ENCODE measurements around the gene AGPS. TPM values are rescaled to one million over a fixed set of nuclear protein-coding genes. Genes with fewer than 3 reads are reported as not detected.
A peak's percentile ranks its signal among the peaks of the same experiment; 100 is the strongest.

The AGPS gene
- total and polyA plus RNA-seq, 2 of the 13 experiments (the other 11 are each of a cell fraction or from before 2014, with no cell fraction given), result 39.4 to 99.0 TPM

GRCh38 chr2:177392373-177393202 is at the start of gene AGPS (continued):
- TF ChIP-seq PBX3 (CRISPR knock-in tag; IDR thresholded peaks at IDR 0.05; ENCODE audit: borderline replicate concordance) (no peak; the same call in 1 of the 2 replicates), MIER3 (CRISPR knock-in tag; IDR thresholded peaks at IDR 0.05; ENCODE audit: borderline replicate concordance) (peak; percentile 84; the same call in 1 of the 2 replicates), YEATS2 (CRISPR knock-in tag; IDR thresholded peaks at IDR 0.05; ENCODE audit: borderline replicate concordance) (peak; percentile 95), SOX5 (CRISPR knock-in tag; IDR thresholded peaks at IDR 0.05; ENCODE audit: borderline replicate concordance) (peak; percentile 75; the same call in 1 of the 2 replicates), TFDP2 (CRISPR knock-in tag; IDR thresholded peaks at IDR 0.05) (peak; percentile 97), NFRKB (IDR thresholded peaks at IDR 0.05) (no peak), ZNF282 (IDR thresholded peaks at IDR 0.05; ENCODE audit: partially characterized antibody) (no peak), AFF4 (CRISPR knock-in tag; IDR thresholded peaks at IDR 0.05) (no peak; the same call in 1 of the 2 replicates), IRX3 (CRISPR knock-in tag; IDR thresholded peaks at IDR 0.05; ENCODE audit: borderline replicate concordance, low read depth) (peak; percentile 96; the same call in 1 of the 2 replicates), ZNF281 (CRISPR knock-in tag; IDR thresholded peaks at IDR 0.05; ENCODE audit: borderline replicate concordance) (peak; percentile 62; the same call in 1 of the 2 replicates), RFX3 (CRISPR knock-in tag; IDR thresholded peaks at IDR 0.05) (no peak), NFE2L2 (IDR thresholded peaks at IDR 0.05; ENCODE audit: low read length) (no peak), BCL3 (CRISPR knock-in tag; IDR thresholded peaks at IDR 0.05) (peak; percentile 97), NCOA5 (CRISPR knock-in tag; IDR thresholded peaks at IDR 0.05) (no peak), ZNF629 (CRISPR knock-in tag; conservative IDR thresholded peaks at IDR 0.05) (peak; percentile 68), SP4 (CRISPR knock-in tag; IDR thresholded peaks at IDR 0.05) (peak; percentile 77), ZNF205 (CRISPR knock-in tag; IDR thresholded peaks at IDR 0.05) (peak; percentile 71), ZNF713 (CRISPR knock-in tag; IDR thresholded peaks at IDR 0.05) (peak; percentile 99; the same call in 1 of the 2 replicates)
